Stimulated activated CD8-positive, alpha-beta memory T cell treated with anti-CD3 and anti-CD28 coated beads, Interleukin-15, amount 100 ng/mL, for 24 hours (primary cell): ENCODE results near the gene RTP1.

Source experiments
- DNase-seq: peaks from one replicate; pipeline ENCODE4 v3.0.0-alpha.2; 2020; ENCODE audit warnings: low read depth

The RTP1 gene

GRCh38 chr3:187242435-187242834 is 45.1 kb downstream of the RTP1 start:
- no peak for DNase-seq

GRCh38 chr3:187242900-187243299 is 45.6 kb downstream of the RTP1 start:
- DNase-seq = no peak

GRCh38 chr3:187243933-187244524 is 46.7 kb downstream of the RTP1 start:
- DNase-seq = no peak

GRCh38 chr3:187247398-187247797 is 50.1 kb downstream of the RTP1 start:
- DNase-seq = no peak
